T47D (cell line): ENCODE results near the gene CRMP1.

ENCODE experiments used
- DNase-seq, 2 experiments: peaks; one replicate each; pipeline versions ENCODE4 v3.0.0 to v3.0.0-alpha.2; 2011 to 2012; ENCODE audit warnings: low read depth in 1 of 2, low spot score in 1 of 2
- JUND ChIP-seq: IDR thresholded peaks from 2 replicates; pipeline ENCODE4 v1.6.1; 2012; ENCODE audit warnings: low read depth
- in situ Hi-C: cut with HindIII; loops from 2 replicates; pipeline ENCODE4 v1.10.0; 2016; ENCODE audit warnings: low sequenced_read_pairs, low pct_unique_long_range_greater_than_20kb

CRMP1 gene

GRCh38 chr4:5798946-5799345 lies 93.9 kb downstream of the CRMP1 start:
- in situ Hi-C loops, result no loop called here
- no peak for DNase-seq
- TF ChIP-seq JUND, result no peak

GRCh38 chr4:5798462-5798861 lies 94.4 kb downstream of the CRMP1 start:
- no peak for TF ChIP-seq JUND
- DNase-seq, result no peak
- in situ Hi-C loops, result no loop called here

GRCh38 chr4:5797866-5798265 lies 95.0 kb downstream of the CRMP1 start:
- TF ChIP-seq JUND, result no peak
- DNase-seq, result no peak
- in situ Hi-C loops, result no loop called here

DNA sequence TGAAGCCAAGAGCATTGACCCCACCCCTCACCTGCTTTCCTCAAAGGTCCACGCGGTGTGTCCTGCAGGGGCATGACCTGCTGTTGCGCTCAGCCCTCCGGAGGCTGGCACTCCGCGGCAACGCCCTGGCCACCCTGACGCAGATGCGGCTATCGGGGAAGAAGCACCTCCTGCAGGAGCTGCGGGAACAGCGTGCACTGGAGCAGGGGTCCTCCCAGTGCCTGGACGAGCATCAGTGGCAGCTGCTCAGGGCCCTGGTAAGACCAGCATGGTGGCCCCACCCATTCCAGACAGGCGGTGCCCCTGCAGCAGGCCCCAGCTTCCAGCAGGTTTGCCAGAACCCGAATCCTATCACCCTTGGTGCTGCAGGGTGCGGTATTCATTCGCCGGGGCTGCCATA lies 95.9 kb downstream of the CRMP1 start:
- in situ Hi-C loops, result no loop called here
- no peak for TF ChIP-seq JUND

GRCh38 chr4:5795580-5795979 lies 97.3 kb downstream of the CRMP1 start:
- in situ Hi-C loops, result no loop called here
- no peak for TF ChIP-seq JUND
- no peak for DNase-seq

More for the DNA sequence above, 95.9 kb downstream of the CRMP1 start:
- no peak for DNase-seq

- no peak for DNase-seq
- TF ChIP-seq JUND, result no peak
- in situ Hi-C loops, result no loop called here
These were observed 99.4 kb downstream of the CRMP1 start for GRCh38 chr4:5793514-5793913.

DNA sequence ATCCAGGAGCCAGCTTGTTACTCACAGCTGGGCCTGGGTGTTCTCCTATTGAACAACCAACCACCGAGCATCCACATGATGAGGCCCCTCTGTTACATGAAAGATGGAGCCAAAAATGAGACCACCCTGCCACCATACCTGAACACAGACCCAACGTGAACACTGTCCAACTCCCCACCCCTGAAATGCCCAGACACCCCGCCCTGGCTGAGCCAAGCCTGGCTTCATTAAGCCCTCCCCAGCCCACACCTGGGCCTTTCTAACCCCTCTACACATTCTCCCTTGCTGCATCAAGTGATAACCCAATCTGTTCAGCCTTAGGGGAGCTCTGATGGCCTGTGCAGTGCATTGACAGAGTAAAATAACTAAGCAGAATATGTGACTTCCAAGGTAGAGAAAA lies 101.2 kb downstream of the CRMP1 start:
- TF ChIP-seq JUND, result no peak
- in situ Hi-C loops, result no loop called here
- DNase-seq, result no peak

DNA sequence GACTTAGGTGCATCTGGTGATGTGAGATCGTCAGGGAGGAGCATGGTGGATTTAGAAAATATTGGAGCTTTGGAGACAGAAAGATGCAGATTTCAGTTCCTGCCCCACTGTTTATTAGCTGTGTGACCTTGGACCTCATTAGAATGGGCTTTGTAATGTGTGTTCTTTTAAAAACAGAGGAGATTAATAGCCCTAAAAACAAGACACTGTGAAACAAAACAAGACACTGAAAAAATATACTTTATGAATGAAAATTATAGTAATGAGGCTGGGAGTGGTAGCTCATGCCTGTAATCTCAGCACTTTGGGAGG lies 102.4 kb downstream of the CRMP1 start:
- in situ Hi-C loops, result no loop called here
- no peak for DNase-seq
- TF ChIP-seq JUND, result no peak

GRCh38 chr4:5789141-5789540 lies 103.7 kb downstream of the CRMP1 start:
- DNase-seq, result no peak
- in situ Hi-C loops, result no loop called here
- TF ChIP-seq JUND, result no peak

DNA sequence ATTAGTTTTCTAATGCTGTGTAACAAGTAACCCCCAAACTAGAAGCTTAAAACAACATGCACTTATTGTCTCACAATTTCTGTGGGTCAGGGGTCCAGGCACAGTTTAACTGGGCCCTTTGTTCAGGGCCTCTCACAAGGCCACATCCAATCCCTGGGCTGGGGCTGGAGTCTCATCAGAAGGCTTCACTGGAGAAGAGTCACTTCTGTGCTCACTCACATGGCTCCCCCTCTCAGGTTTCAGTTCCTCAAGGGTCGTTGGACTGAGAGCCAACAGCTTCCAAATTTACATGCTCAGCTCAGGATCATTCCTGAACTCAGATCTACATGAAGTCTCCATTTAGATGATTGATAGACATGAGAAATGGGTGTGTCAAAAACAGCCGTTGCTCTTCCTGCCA lies 104.7 kb downstream of the CRMP1 start:
- TF ChIP-seq JUND, result no peak
- in situ Hi-C loops, result no loop called here
- no peak for DNase-seq

GRCh38 chr4:5787311-5787710 lies 105.6 kb downstream of the CRMP1 start:
- in situ Hi-C loops, result no loop called here
- no peak for TF ChIP-seq JUND
- no peak for DNase-seq

DNA sequence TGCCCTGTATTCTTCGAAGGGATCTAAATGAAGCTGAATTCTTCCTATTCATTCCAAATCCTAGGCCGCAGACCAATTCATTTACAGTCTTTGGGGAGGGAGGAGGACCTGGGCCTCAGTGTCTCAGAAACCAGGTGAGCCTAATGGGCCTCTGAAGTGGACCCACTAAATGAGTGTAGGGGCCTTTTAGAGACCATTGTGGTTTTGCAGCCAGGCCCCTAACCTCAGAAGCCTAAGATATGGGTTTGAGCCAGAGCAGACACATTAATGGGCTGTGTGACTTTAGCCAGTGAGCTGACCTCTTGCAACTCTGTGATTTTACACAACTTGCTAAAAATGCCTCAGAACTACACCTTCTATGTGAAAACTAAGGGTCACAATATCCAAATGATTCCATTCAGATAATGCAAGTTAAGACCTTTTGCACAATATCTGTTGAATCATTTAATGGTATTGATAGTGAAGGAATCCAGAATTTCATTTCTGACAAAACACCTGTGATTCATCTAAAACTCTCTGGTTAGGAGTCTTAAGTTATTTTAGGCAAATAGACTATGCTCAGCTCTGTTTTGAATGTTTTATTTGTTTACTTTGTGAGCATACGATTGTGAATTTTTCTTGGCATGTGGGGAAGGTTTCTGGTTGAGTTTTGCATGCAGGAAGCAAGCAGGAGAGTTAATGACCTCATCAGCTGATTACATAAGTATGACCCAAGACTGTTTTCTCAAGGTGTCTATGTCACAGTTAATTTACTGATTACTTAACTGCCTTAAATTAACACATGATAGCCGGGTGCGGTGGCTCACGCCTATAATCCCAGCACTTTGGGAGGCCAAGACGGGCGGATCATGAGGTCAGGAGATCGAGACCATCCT lies 106.8 kb downstream of the CRMP1 start:
- TF ChIP-seq JUND, result no peak
- in situ Hi-C loops, result no loop called here
- DNase-seq, result no peak

GRCh38 chr4:5784960-5785611 lies 107.8 kb downstream of the CRMP1 start:
- in situ Hi-C loops, result no loop called here
- DNase-seq, result no peak
- TF ChIP-seq JUND, result no peak

DNA sequence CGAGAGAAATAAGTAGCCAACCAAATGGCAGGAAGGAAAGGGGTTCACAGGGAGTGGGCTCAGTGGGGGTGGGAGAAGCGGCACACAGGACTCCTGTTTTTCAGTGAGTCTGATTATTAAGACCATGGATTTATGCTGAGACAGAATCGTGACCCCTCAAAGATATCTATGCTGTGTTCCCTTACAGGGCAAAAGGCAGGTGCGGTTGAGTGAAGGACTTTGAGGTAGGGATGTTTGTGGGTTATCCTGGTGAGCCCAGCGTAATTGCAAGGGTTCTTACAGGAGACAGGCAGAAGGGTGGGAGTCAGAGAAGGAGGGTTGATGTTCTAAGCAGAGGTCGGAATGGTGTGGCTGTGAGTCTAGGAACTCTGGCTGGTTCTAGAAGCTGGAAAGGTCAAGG lies 108.9 kb downstream of the CRMP1 start:
- no peak for TF ChIP-seq JUND
- DNase-seq, result no peak
- in situ Hi-C loops, result no loop called here
